ENCODE measurements around the gene CLK2.
A peak's percentile ranks its signal among the peaks of the same experiment; 100 is the strongest.
"Not testable (repeated sequence)": the region's sequence is repeated elsewhere in the genome, so short reads cannot be mapped to it uniquely, and the experiment has no call there.

Gene CLK2

GRCh38 chr1:155307247-155307740, 34.0 kb upstream of the CLK2 start:
- H3K9me3 ChIP-seq (ENCODE audit: control insufficient read depth, insufficient read depth, low read length), result no peaks in the 10 kb centered on the region
- no peaks in the 10 kb centered on the region for H3K36me3 ChIP-seq (ENCODE audit: insufficient read depth, low read length)
- no peak overlapping the region; the same call in 1 of the 2 replicates for H3K9ac ChIP-seq (ENCODE audit: low read depth, low read length)
- no peaks in the 10 kb centered on the region; the same call in 1 of the 2 replicates for H3K4me1 ChIP-seq (ENCODE audit: insufficient read depth, low read length)

- Histone ChIP-seq H3K9ac (ENCODE audit: low read depth, low read length) (no peak overlapping the region), H3K4me1 (ENCODE audit: insufficient read depth, low read length) (no peaks in the 10 kb centered on the region; the same call in 1 of the 2 replicates), H3K9me3 (ENCODE audit: control insufficient read depth, insufficient read depth, low read length) (no peaks in the 10 kb centered on the region), H3K36me3 (ENCODE audit: insufficient read depth, low read length) (no peaks in the 10 kb centered on the region)
Observed at GRCh38 chr1:155305881-155306391, 32.6 kb upstream of the CLK2 start.

- no peaks in the 10 kb centered on the region for H3K9me3 ChIP-seq (ENCODE audit: control insufficient read depth, insufficient read depth, low read length)
- H3K9ac ChIP-seq (ENCODE audit: low read depth, low read length), result no peak overlapping the region
- no peaks in the 10 kb centered on the region for H3K36me3 ChIP-seq (ENCODE audit: insufficient read depth, low read length)
- H3K4me1 ChIP-seq (ENCODE audit: insufficient read depth, low read length), result no peaks in the 10 kb centered on the region
Observed at GRCh38 chr1:155304558-155305063, 31.3 kb upstream of the CLK2 start.

GRCh38 chr1:155301342-155301841, 28.1 kb upstream of the CLK2 start, which contains the start of gene PKLR:
TSS of gene PKLR (minus strand) at chr1:155301438. CDS start at chr1:155301395, 43 bp downstream.
- Histone ChIP-seq H3K9ac (ENCODE audit: low read depth, low read length) (no peak within 1 kb of the TSS), H3K36me3 (ENCODE audit: insufficient read depth, low read length) (no peaks in the 10 kb centered on the region), H3K9me3 (ENCODE audit: control insufficient read depth, insufficient read depth, low read length) (no peaks in the 10 kb centered on the region), H3K4me1 (ENCODE audit: insufficient read depth, low read length) (peaks cover 8% of the 10 kb centered on the region)

GRCh38 chr1:155300553-155301329, 27.4 kb upstream of the CLK2 start:
- peaks cover 8% of the 10 kb centered on the region for H3K4me1 ChIP-seq (ENCODE audit: insufficient read depth, low read length)
- H3K9ac ChIP-seq (ENCODE audit: low read depth, low read length), result no peak overlapping the region

GRCh38 chr1:155300024-155300423, 26.7 kb upstream of the CLK2 start:
- H3K9me3 ChIP-seq (ENCODE audit: control insufficient read depth, insufficient read depth, low read length), result no peaks in the 10 kb centered on the region
- H3K36me3 ChIP-seq (ENCODE audit: insufficient read depth, low read length), result no peaks in the 10 kb centered on the region
- H3K4me1 ChIP-seq (ENCODE audit: insufficient read depth, low read length), result peaks cover 8% of the 10 kb centered on the region
- H3K9ac ChIP-seq (ENCODE audit: low read depth, low read length), result no peak overlapping the region

More at GRCh38 chr1:155300553-155301329, 27.4 kb upstream of the CLK2 start:
- no peaks in the 10 kb centered on the region for H3K9me3 ChIP-seq (ENCODE audit: control insufficient read depth, insufficient read depth, low read length)
- H3K36me3 ChIP-seq (ENCODE audit: insufficient read depth, low read length), result no peaks in the 10 kb centered on the region

GRCh38 chr1:155297384-155297783, 24.1 kb upstream of the CLK2 start:
- Histone ChIP-seq H3K36me3 (ENCODE audit: insufficient read depth, low read length) (no peaks in the 10 kb centered on the region), H3K9ac (ENCODE audit: low read depth, low read length) (no peak overlapping the region), H3K4me1 (ENCODE audit: insufficient read depth, low read length) (peaks cover 8% of the 10 kb centered on the region), H3K9me3 (ENCODE audit: control insufficient read depth, insufficient read depth, low read length) (no peaks in the 10 kb centered on the region)

- Histone ChIP-seq H3K36me3 (ENCODE audit: insufficient read depth, low read length) (no peaks in the 10 kb centered on the region), H3K4me1 (ENCODE audit: insufficient read depth, low read length) (peaks cover 8% of the 10 kb centered on the region), H3K9me3 (ENCODE audit: control insufficient read depth, insufficient read depth, low read length) (no peaks in the 10 kb centered on the region), H3K9ac (ENCODE audit: low read depth, low read length) (no peak overlapping the region)
Observed at GRCh38 chr1:155296661-155297060, 23.4 kb upstream of the CLK2 start.

GRCh38 chr1:155295942-155296267, 22.6 kb upstream of the CLK2 start:
- Histone ChIP-seq H3K36me3 (ENCODE audit: insufficient read depth, low read length) (no peaks in the 10 kb centered on the region), H3K9me3 (ENCODE audit: control insufficient read depth, insufficient read depth, low read length) (no peaks in the 10 kb centered on the region), H3K4me1 (ENCODE audit: insufficient read depth, low read length) (peaks cover 8% of the 10 kb centered on the region), H3K9ac (ENCODE audit: low read depth, low read length) (peak overlapping the region; percentile 79; the same call in 1 of the 2 replicates)

GRCh38 chr1:155295183-155295941, 22.1 kb upstream of the CLK2 start:
- H3K9me3 ChIP-seq (ENCODE audit: control insufficient read depth, insufficient read depth, low read length), result no peaks in the 10 kb centered on the region
- H3K36me3 ChIP-seq (ENCODE audit: insufficient read depth, low read length), result no peaks in the 10 kb centered on the region
- peaks cover 8% of the 10 kb centered on the region for H3K4me1 ChIP-seq (ENCODE audit: insufficient read depth, low read length)
- peak overlapping the region; percentile 79; the same call in 1 of the 2 replicates for H3K9ac ChIP-seq (ENCODE audit: low read depth, low read length)

GRCh38 chr1:155294520-155295182, 21.3 kb upstream of the CLK2 start:
- Histone ChIP-seq H3K4me1 (ENCODE audit: insufficient read depth, low read length) (peaks cover 8% of the 10 kb centered on the region), H3K9ac (ENCODE audit: low read depth, low read length) (peak overlapping the region; percentile 79; the same call in 1 of the 2 replicates), H3K36me3 (ENCODE audit: insufficient read depth, low read length) (no peaks in the 10 kb centered on the region), H3K9me3 (ENCODE audit: control insufficient read depth, insufficient read depth, low read length) (no peaks in the 10 kb centered on the region)

- H3K36me3 ChIP-seq (ENCODE audit: insufficient read depth, low read length), result no peaks in the 10 kb centered on the region
- H3K9ac ChIP-seq (ENCODE audit: low read depth, low read length), result no peak overlapping the region
Observed at GRCh38 chr1:155293086-155293749, 19.9 kb upstream of the CLK2 start.

GRCh38 chr1:155291006-155291405, 17.7 kb upstream of the CLK2 start:
- H3K36me3 ChIP-seq (ENCODE audit: insufficient read depth, low read length); H3K9ac ChIP-seq (ENCODE audit: low read depth, low read length); H3K9me3 ChIP-seq (ENCODE audit: control insufficient read depth, insufficient read depth, low read length); H3K4me1 ChIP-seq (ENCODE audit: insufficient read depth, low read length): not testable (repeated sequence)

More at GRCh38 chr1:155293086-155293749, 19.9 kb upstream of the CLK2 start:
- H3K9me3 ChIP-seq (ENCODE audit: control insufficient read depth, insufficient read depth, low read length), result no peaks in the 10 kb centered on the region
- H3K4me1 ChIP-seq (ENCODE audit: insufficient read depth, low read length), result peaks cover 8% of the 10 kb centered on the region
